ENCODE measurements around the gene ERC2. TPM values are rescaled to one million over a fixed set of nuclear protein-coding genes. Genes with fewer than 3 reads are reported as not detected.
"Not testable (repeated sequence)": the region's sequence is repeated elsewhere in the genome, so short reads cannot be mapped to it uniquely, and the experiment has no call there.

The ERC2 gene
- total RNA-seq, 2 donors from 2014 or later = 0.33 to 1.2 TPM

DNA sequence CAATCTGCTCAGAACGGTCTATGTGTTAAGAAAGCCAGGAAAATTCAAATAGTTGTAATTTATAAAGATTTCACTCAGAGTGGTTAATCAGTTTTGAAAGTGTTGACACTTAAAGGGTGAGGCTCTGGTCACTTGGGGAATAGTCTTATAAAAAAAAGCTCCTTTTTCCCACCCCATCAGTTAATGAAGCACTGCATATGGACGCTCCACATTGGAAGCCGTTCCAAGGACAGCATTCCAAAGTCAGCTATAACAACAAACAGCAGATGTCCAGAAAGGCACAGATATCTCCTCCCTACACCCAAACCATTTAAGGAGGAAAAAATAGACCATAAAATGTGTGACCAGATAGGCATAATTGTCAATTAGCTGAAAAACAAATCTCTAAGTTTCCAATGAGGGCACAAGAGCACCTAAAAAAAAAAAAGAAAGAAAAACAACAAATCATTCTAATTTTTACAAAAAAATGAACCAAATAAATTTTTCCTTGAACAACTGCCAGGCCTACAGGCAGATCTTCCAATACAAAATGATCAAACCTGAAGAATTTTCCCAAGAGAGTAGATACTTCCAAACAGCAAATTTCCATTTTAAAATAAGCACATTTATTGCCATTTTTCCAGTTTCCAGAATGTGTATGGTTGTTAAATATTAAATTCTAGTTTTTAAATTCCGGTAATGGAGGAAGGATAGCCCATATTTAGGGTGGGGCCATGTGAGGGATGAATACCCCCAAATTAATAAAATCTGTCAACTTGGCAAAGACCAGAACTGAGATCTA is 198.3 kb downstream of the ERC2 start:
- no peaks in the 10 kb centered on the region for H3K4me1 Mint-ChIP-seq (ENCODE audit: low read depth in 2 of 2)
- H3K9me3 Mint-ChIP-seq = no peaks in the 10 kb centered on the region
- peaks cover 3 to 5% of the 10 kb centered on the region in 2 donors for H3K27me3 Mint-ChIP-seq
- DNase-seq (ENCODE audit: low spot score) (no peak), ATAC-seq (no peak)
- no peak overlapping the region for H3K27ac Mint-ChIP-seq
- no peak overlapping the region for H3K4me3 Mint-ChIP-seq
- no peaks in the 10 kb centered on the region for H3K36me3 Mint-ChIP-seq

DNA sequence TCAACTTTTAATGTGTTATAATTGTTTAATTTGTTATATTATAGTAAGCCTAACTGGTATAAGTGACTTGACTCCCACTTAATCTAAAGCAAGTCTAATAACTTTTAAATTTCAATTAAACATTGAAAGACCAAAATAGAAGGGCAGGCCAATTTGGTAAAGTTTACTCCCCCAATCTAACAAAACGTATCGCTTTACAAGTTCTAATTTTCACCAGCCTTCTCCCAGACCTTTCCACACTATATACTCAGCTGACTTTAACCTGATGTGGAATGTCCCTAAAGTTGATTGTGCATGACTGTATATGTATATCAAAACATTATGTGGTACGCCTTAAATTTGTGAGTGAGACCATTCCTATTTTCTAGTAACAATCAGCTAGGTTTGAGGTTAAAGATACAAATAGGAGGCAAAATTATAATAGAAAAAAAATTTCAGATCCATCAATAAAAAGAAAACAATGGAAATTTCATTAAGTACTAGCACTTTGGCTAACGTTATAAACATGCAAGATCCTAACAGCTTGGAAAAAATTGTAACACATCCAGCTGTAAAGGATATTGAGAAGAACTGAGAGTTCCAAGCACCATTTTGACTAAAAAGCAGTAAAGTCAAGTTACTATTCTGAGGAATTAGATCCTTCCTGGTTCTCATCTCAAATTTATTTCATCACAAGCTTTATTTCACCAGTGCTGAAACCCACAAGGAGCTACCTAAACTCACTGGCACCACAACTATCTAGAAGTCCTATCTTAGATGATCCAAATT is 199.5 kb downstream of the ERC2 start:
- Mint-ChIP-seq H3K27me3 (peaks cover 3 to 15% of the 10 kb centered on the region in 2 donors), H3K4me3 (no peak overlapping the region), H3K27ac (no peak overlapping the region), H3K9me3 (no peaks in the 10 kb centered on the region), H3K36me3 (no peaks in the 10 kb centered on the region), H3K4me1 (ENCODE audit: low read depth in 2 of 2) (no peaks in the 10 kb centered on the region)
- ATAC-seq (no peak), DNase-seq (ENCODE audit: low spot score) (no peak)

- peaks cover 11 to 33% of the 10 kb centered on the region in 2 donors for H3K27me3 Mint-ChIP-seq
- H3K4me1 Mint-ChIP-seq (ENCODE audit: low read depth in 2 of 2); DNase-seq (ENCODE audit: low spot score): not testable (repeated sequence)
Measured at GRCh38 chr3:56261852-56262251, 206.4 kb downstream of the ERC2 start.

DNA sequence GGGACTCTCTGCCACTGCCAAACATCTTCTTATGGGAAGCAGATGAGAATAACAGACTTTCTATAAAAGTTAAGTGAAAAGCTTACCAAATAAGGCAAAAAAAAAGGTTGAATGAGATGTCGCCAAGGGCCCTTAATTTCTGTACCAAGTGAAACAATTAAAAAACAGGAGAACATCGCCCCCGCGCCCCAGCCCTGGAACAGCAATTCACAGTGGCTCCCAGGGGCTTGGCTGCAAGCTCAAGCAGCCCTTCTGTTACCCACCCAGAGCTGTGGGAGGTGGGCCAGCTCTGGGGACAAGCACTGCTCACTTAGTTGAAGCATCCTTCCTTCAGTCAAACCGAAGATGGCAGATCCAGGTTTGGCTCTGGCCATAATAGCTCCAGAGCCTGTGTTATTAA is 208.0 kb downstream of the ERC2 start:
- DNase-seq (ENCODE audit: low spot score) = no peak
- Mint-ChIP-seq H3K9me3 (peaks cover 3% of the 10 kb centered on the region), H3K4me1 (ENCODE audit: low read depth in 2 of 2) (no peaks in the 10 kb centered on the region), H3K36me3 (no peaks in the 10 kb centered on the region), H3K27me3 (peaks cover 15 to 37% of the 10 kb centered on the region in 2 donors), H3K4me3 (no peak overlapping the region), H3K27ac (no peak overlapping the region)
- peak in 1 of 2 donors; percentile 28 for ATAC-seq

More at GRCh38 chr3:56261852-56262251, 206.4 kb downstream of the ERC2 start:
- H3K36me3 Mint-ChIP-seq, ATAC-seq, H3K27ac Mint-ChIP-seq, H3K9me3 Mint-ChIP-seq, H3K4me3 Mint-ChIP-seq: not testable (repeated sequence)

- DNase-seq (ENCODE audit: low spot score) (no peak), ATAC-seq (no peak)
- Mint-ChIP-seq H3K4me1 (ENCODE audit: low read depth in 2 of 2) (no peaks in the 10 kb centered on the region), H3K4me3 (no peak overlapping the region), H3K36me3 (no peaks in the 10 kb centered on the region), H3K9me3 (peaks cover 3% of the 10 kb centered on the region), H3K27me3 (peaks cover 18% of the 10 kb centered on the region in 2 donors), H3K27ac (no peak overlapping the region)
Measured at GRCh38 chr3:56257826-56258225, 210.4 kb downstream of the ERC2 start.

GRCh38 chr3:56254835-56255234 is 213.4 kb downstream of the ERC2 start:
- no peak for ATAC-seq
- no peak for DNase-seq (ENCODE audit: low spot score)
- no peaks in the 10 kb centered on the region for H3K9me3 Mint-ChIP-seq
- H3K4me3 Mint-ChIP-seq = no peak overlapping the region
- H3K27ac Mint-ChIP-seq = no peak overlapping the region
- no peaks in the 10 kb centered on the region for H3K36me3 Mint-ChIP-seq
- H3K4me1 Mint-ChIP-seq (ENCODE audit: low read depth in 2 of 2) = no peaks in the 10 kb centered on the region
- H3K27me3 Mint-ChIP-seq = peaks cover 9 to 22% of the 10 kb centered on the region in 2 donors

DNA sequence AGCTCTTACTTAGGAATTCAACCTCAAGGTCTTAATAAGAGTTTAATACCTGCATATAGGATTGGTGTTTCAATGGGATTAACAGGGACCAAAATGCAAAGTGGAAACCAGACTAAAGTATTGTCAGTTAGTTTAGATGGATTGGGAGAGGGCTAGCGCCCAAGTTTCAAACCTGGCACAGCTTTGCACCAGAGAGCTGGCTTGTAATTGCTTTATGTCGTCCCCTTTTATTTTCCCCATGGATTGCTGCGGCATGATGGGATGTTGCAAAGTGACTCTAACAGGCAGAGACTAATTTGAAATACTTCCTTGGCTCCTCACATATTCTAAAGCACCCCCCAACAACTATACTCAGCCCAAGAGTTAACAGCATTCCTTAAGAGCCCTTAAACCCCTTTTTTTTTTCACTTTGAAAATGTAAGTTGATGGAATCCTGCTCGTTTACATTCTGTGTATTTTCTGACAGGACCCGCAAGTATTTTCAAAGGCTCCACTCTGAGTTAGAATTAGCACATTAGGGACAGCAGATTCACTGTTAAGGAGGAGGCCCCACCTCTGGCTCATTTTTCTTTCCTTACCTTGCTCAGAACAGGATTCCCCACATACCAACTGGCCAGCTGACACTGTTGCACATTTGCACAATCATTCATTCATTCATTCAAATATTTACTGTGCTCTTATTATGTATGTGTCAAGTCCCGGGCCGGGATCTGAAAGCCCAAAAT is 214.2 kb downstream of the ERC2 start:
- ATAC-seq (no peak), DNase-seq (ENCODE audit: low spot score) (no peak)
- H3K4me1 Mint-ChIP-seq (ENCODE audit: low read depth in 2 of 2) = no peaks in the 10 kb centered on the region
- H3K4me3 Mint-ChIP-seq = no peak overlapping the region
- no peaks in the 10 kb centered on the region for H3K36me3 Mint-ChIP-seq
- peaks cover 9 to 22% of the 10 kb centered on the region in 2 donors for H3K27me3 Mint-ChIP-seq
- H3K9me3 Mint-ChIP-seq = no peaks in the 10 kb centered on the region
- H3K27ac Mint-ChIP-seq = no peak overlapping the region

- H3K27me3 Mint-ChIP-seq = peaks cover 7 to 10% of the 10 kb centered on the region in 2 donors
- no peaks in the 10 kb centered on the region for H3K9me3 Mint-ChIP-seq
- no peaks in the 10 kb centered on the region for H3K36me3 Mint-ChIP-seq
- no peak overlapping the region for H3K27ac Mint-ChIP-seq
- H3K4me1 Mint-ChIP-seq (ENCODE audit: low read depth in 2 of 2) = no peaks in the 10 kb centered on the region
- no peak for ATAC-seq
- no peak overlapping the region for H3K4me3 Mint-ChIP-seq
- DNase-seq (ENCODE audit: low spot score) = no peak
Measured at GRCh38 chr3:56251343-56251945, 216.8 kb downstream of the ERC2 start.

DNA sequence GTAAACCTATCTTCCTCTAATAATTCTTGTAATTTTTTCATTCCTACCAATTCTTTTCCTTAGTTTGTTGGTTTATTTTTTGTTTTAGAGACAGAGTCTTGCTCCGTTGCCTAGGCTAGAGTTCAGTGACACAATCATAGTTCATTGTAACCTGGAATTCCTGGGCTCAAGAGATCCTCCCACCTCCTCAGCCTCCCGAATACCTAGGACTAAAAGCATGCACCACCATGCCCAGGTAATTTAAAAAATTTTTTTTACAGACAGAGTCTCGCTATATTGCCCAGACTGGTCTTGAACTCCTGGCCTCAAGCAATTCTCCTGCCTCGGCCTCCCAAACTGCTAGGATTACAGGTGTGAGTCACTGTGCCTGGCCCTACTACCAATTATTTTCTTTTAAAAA is 220.2 kb downstream of the ERC2 start:
- no peaks in the 10 kb centered on the region for H3K4me1 Mint-ChIP-seq (ENCODE audit: low read depth in 2 of 2)
- no peaks in the 10 kb centered on the region for H3K9me3 Mint-ChIP-seq
- peaks cover 2 to 17% of the 10 kb centered on the region in 2 donors for H3K27me3 Mint-ChIP-seq
- DNase-seq (ENCODE audit: low spot score) (no peak), ATAC-seq (no peak)
- H3K27ac Mint-ChIP-seq = no peak overlapping the region
- H3K4me3 Mint-ChIP-seq = no peak overlapping the region
- H3K36me3 Mint-ChIP-seq = no peaks in the 10 kb centered on the region

DNA sequence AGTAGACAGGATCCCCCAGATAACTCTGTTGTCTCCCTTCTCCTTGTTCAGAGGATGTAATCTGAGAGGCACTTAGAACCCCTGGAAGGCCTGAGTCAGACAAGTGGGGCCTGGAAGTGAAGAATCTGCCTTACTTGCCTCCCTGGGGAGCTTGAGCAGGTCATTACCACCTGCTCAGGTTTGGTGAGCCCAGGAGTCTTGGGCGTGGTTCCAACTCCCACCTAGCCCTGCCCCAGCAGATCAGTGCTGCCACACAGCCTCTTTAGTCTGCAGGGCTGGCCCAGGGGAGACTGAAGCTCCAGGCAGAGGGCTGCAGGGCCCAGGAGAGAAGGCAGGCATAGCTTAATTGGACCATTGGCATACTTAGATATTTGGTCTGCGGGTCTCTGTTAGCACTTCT is 230.0 kb downstream of the ERC2 start:
- no peaks in the 10 kb centered on the region for H3K9me3 Mint-ChIP-seq
- no peak for ATAC-seq
- H3K27me3 Mint-ChIP-seq = peaks cover 11 to 32% of the 10 kb centered on the region in 2 donors
- no peaks in the 10 kb centered on the region for H3K4me1 Mint-ChIP-seq (ENCODE audit: low read depth in 2 of 2)
- no peak overlapping the region for H3K27ac Mint-ChIP-seq
- H3K36me3 Mint-ChIP-seq = no peaks in the 10 kb centered on the region
- no peak overlapping the region for H3K4me3 Mint-ChIP-seq
- DNase-seq (ENCODE audit: low spot score) = no peak

GRCh38 chr3:56233742-56234141 is 234.5 kb downstream of the ERC2 start:
- H3K36me3 Mint-ChIP-seq = no peaks in the 10 kb centered on the region
- H3K4me3 Mint-ChIP-seq = no peak overlapping the region
- no peaks in the 10 kb centered on the region for H3K4me1 Mint-ChIP-seq (ENCODE audit: low read depth in 2 of 2)
- H3K27ac Mint-ChIP-seq = no peak overlapping the region
- ATAC-seq = no peak
- H3K27me3 Mint-ChIP-seq = peaks cover 8 to 23% of the 10 kb centered on the region in 2 donors
- no peaks in the 10 kb centered on the region for H3K9me3 Mint-ChIP-seq
- DNase-seq (ENCODE audit: low spot score) = no peak

DNA sequence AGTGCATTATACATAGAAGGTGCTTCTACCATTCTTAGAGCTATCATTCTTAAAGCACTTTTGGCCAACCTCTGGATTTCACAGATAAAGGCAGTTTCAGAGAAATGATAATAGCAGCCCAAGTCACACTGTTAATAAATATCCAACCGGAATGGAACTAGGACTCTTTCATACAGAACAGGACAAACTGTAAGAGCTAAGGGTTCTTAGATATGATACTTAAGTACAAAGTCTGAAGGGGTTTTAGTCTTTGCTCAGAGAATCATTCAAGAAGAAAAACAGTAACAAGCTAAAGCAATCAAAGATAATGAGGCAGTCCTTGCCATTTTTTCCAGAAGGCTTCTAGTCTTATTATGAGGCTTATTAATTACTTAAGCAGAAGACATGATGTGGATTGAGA is 239.0 kb downstream of the ERC2 start:
- DNase-seq (ENCODE audit: low spot score) (no peak), ATAC-seq (no peak)
- Mint-ChIP-seq H3K4me3 (no peak overlapping the region), H3K27ac (no peak overlapping the region), H3K27me3 (peaks cover 8 to 17% of the 10 kb centered on the region in 2 donors), H3K36me3 (no peaks in the 10 kb centered on the region), H3K4me1 (ENCODE audit: low read depth in 2 of 2) (no peaks in the 10 kb centered on the region), H3K9me3 (no peaks in the 10 kb centered on the region)

DNA sequence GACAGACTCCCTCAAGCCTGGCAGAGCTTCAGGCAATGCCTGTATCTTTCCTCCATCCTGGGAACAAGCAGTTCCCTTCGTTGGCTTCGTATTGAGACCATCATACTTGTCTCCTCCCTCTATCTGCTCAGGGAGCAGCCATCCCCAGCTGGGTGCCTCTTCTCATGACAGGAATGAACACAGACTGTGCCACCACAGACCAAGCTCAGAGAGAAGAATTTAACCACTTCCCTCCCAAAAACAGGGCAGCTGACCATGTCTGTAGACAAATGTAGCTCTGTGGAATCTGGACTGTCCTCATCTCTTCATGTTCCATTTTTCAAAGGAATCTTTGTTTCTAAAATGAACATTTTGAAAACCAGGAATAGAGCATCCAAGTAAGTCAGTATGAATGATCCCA is 245.4 kb downstream of the ERC2 start:
- Mint-ChIP-seq H3K27ac (no peak overlapping the region), H3K27me3 (no peaks in the 10 kb centered on the region), H3K4me1 (ENCODE audit: low read depth in 2 of 2) (no peaks in the 10 kb centered on the region), H3K36me3 (no peaks in the 10 kb centered on the region), H3K4me3 (no peak overlapping the region), H3K9me3 (no peaks in the 10 kb centered on the region)
- DNase-seq (ENCODE audit: low spot score) (no peak), ATAC-seq (no peak)
